ENCODE results near the gene ROBO2.

The ROBO2 gene

GRCh38 chr3:77500721-77501120 lies 460.8 kb downstream of the ROBO2 start:
- DNase-seq (ENCODE audit: low read depth), result no peak

- no peak for DNase-seq (ENCODE audit: low read depth)
These were observed 466.5 kb downstream of the ROBO2 start for GRCh38 chr3:77506384-77506783.

GRCh38 chr3:77513542-77513941 lies 473.6 kb downstream of the ROBO2 start:
- no peak for DNase-seq (ENCODE audit: low read depth)

- no peak for DNase-seq (ENCODE audit: low read depth)
These were observed 474.9 kb downstream of the ROBO2 start for GRCh38 chr3:77514766-77515165.

- no peak for DNase-seq (ENCODE audit: low read depth)
These were observed 484.6 kb downstream of the ROBO2 start for GRCh38 chr3:77524463-77524862.

GRCh38 chr3:77524946-77525682 lies 485.2 kb downstream of the ROBO2 start:
- DNase-seq (ENCODE audit: low read depth), result no peak

- no peak for DNase-seq (ENCODE audit: low read depth)
These were observed 486.7 kb downstream of the ROBO2 start for GRCh38 chr3:77526573-77527113.

- no peak for DNase-seq (ENCODE audit: low read depth)
These were observed 489.6 kb downstream of the ROBO2 start for GRCh38 chr3:77529522-77529921.

- no peak for DNase-seq (ENCODE audit: low read depth)
These were observed 491.0 kb downstream of the ROBO2 start for GRCh38 chr3:77530870-77531269.

- DNase-seq (ENCODE audit: low read depth), result no peak
These were observed 495.2 kb downstream of the ROBO2 start for GRCh38 chr3:77535116-77535515.

GRCh38 chr3:77536038-77536775 lies 496.3 kb downstream of the ROBO2 start:
- DNase-seq (ENCODE audit: low read depth), result no peak

GRCh38 chr3:77539014-77539413 lies 499.1 kb downstream of the ROBO2 start:
- DNase-seq (ENCODE audit: low read depth), result no peak

GRCh38 chr3:77539677-77540076 lies 499.8 kb downstream of the ROBO2 start:
- no peak for DNase-seq (ENCODE audit: low read depth)

- no peak for DNase-seq (ENCODE audit: low read depth)
These were observed 501.5 kb downstream of the ROBO2 start for GRCh38 chr3:77541203-77541922.

- no peak for DNase-seq (ENCODE audit: low read depth)
These were observed 506.3 kb downstream of the ROBO2 start for GRCh38 chr3:77546246-77546645.

- no peak for DNase-seq (ENCODE audit: low read depth)
These were observed 509.1 kb downstream of the ROBO2 start for GRCh38 chr3:77549034-77549433.

- DNase-seq (ENCODE audit: low read depth), result no peak
These were observed 513.3 kb downstream of the ROBO2 start for GRCh38 chr3:77553240-77553639.

- DNase-seq (ENCODE audit: low read depth), result no peak
These were observed 522.2 kb downstream of the ROBO2 start for GRCh38 chr3:77562089-77562488.

- DNase-seq (ENCODE audit: low read depth), result no peak
These were observed 523.1 kb downstream of the ROBO2 start for GRCh38 chr3:77563012-77563411.

GRCh38 chr3:77566055-77566454 lies 526.2 kb downstream of the ROBO2 start:
- DNase-seq (ENCODE audit: low read depth), result no peak

- no peak for DNase-seq (ENCODE audit: low read depth)
These were observed 532.2 kb downstream of the ROBO2 start for GRCh38 chr3:77571971-77572715.

GRCh38 chr3:77577264-77577663 lies 537.4 kb downstream of the ROBO2 start:
- no peak for DNase-seq (ENCODE audit: low read depth)

Data from stimulated activated CD4-positive, alpha-beta T cell treated with anti-CD3 and anti-CD28 coated beads, Interleukin-2, amount 100 ng/mL, for 4 hours (primary cell).